ENCODE data around the gene UMAD1.

Gene UMAD1

DNA sequence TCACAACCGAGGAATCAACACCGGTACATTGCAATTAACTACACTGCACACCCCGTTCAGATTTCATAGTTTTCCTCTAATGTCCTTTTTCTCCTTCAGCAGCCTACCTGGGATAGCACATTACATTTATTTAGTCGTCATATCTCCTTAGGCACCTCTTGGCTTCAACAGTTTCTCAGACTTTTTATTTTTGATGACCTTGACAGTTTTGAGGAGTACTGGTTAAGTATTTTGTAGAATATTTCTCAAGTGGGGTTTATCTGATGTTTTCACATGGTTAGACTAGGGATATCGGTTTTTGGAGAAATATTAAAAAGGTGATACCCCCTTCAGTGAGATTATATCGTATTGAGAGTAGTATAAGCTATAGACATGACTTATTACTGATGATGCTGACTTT is 241.0 kb downstream of the UMAD1 start:
- FAIRE-seq (peak; percentile 74), DNase-seq (ENCODE audit: low spot score) (no peak)

DNA sequence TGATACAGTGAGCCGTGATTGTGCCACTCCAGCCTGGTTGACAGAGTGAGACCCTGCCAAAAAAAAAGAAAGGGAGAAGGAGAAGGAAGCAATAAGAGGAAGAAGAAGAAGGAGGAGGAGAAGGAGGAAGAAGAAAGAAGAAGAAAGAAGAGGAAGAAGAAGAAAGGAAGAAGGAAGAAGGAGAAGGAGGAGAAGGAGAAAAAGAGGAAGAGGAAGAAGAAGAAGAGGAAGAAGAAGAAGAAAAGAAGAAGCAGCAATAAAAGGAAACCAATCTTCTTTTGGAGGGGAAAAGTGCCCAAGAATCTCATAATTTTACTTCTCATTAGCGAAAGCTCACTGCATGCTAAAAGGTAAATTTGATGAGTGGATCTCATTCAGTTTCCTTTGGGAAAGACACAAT is 242.3 kb downstream of the UMAD1 start:
- DNase-seq (ENCODE audit: low spot score): no peak

DNA sequence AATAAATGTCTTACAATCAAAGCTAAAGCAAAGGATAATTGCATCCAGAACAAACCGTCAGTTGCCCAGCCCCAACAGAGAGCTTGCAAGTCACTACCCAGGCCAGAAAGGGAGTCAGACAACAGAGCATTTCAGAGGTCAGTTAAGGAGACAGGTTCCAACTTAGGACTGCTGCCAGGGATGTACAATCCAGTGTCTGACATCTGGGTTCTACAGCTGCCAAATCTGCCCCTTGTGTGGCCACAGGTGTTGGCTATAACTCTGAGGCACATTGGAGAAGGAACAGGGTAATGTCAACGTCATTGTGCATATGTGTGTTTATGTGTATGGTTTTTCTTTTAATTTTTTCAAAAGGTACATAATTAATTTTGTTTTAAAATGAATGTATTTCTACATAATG is 242.8 kb downstream of the UMAD1 start:
- FAIRE-seq (no peak), DNase-seq (ENCODE audit: low spot score) (no peak)

More for the DNA sequence above, 242.3 kb downstream of the UMAD1 start:
- FAIRE-seq: no peak

DNA sequence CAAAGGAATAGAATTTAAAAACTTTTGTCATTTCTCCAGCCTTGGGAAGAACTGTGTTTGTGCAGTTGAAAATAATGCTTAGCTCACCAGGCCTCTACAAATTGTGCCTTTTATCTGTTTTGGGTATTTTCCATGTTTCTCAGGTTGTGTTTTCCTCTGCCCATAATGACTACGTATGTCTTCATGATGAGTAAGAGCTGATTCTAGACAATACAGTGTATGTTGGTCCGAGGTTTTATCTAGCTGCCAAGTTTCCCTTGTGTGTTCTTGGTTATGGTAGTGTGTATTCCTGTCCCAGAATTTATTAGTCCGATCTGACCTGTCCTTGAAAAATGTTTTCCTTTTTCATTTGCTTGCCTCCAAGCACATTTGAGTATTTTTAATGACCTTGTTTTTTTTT is 244.3 kb downstream of the UMAD1 start:
- DNase-seq (ENCODE audit: low spot score) (no peak), FAIRE-seq (no peak)

DNA sequence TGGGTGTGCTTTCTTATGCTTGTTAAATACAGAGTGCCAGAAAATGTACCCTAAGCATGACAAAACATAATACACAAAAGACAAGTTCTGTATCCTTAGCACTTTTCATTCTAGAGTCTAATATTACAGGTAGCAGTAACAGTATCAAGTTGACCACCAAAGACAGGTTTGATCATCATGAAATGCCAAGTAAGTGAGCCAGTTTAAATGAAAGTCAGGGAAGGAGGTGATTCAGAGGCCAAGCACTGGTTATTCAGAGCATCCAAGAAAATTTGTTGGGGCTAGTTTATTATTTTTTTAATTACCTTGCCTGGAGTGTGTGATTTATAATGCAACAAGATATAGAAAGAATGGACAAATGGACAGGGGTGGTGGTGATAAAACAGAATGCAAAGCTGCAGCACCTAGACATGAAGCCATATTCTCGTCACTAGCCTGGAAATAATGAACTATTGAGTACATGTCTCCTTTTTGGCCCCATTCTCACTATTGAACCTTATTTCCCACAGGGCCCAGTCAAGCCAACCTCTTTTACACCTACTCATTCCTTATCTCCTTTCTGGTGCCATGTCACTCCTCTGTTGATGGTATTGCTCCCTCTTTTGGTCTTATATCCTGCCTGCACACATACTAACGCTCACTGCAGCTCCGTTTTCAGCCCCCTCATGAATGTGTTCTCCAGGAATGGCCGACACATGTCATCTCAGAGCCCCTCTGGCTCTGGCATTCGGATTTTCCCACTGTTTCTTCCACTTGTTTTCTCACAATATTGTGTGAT is 249.4 kb downstream of the UMAD1 start:
- FAIRE-seq: no peak

DNA sequence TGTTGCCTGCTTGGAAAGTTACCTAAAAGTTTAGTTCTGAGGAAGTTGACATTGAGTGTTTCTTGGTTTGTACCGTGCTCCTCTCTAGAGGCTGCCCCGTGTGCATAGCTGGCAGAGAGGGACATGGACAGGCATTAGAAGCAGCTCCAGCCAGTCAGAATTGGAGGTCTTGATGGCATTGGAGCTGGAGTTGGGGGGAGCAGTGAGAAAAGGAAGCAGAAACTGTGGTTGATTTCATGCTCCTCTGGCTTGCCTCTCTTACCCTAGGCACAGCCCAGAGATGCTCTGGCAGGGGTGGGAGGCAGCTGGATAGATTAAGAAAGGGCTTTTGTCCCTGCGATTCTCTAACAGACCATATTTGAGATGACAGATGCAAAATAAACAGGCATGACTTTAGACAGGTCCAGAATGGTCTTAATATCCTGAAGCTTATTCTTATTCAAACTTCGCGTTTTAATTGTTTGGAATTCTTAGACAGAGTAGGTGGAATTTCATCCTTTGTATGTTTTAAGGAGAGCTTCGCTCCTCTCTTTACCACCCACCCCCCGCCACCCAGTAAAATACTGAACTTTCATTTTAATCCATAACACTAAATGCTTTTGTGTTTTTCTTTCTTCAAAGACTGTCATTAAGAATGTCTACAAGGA is 254.6 kb downstream of the UMAD1 start:
- DNase-seq (ENCODE audit: low spot score): no peak

More for the DNA sequence above, 249.4 kb downstream of the UMAD1 start:
- no peak for DNase-seq (ENCODE audit: low spot score)

DNA sequence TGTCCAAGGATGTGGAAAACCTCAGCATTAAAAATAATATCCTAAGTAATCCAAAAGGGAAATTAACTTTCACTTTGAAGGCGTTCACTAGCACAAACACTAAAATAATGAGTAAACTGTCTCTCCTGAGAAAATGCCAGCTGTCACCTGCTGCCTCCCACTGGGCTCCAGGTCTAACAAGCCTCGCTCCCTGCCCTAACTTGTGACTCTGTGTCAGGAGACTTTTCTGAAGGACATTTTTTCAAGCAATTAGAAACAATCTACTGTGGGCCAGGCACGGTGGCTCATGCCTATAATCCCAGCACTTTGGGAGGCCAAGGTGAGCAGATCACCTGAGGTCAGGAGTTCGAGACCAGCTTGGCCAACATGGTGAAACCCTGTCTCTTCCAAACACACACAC is 255.2 kb downstream of the UMAD1 start:
- DNase-seq (ENCODE audit: low spot score) (no peak), FAIRE-seq (no peak)

More for the DNA sequence above, 254.6 kb downstream of the UMAD1 start:
- FAIRE-seq: no peak

DNA sequence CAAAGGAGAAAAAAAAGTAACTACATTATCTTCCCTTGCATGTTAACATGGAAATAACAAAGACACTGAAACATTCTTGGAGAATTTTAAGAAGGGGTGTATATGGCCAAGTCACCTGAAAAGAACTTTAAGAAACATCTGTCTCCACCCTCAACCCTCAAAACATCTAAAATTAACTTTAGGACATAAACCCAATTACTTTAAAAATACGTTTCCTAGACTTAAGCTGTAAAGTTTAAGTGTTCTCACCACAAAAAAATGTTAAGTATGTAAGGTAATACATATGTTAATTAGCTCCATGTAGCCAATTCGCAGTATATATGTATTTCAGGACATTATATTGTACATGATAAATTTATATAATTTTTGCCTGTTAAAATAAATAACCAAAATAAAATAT is 257.0 kb downstream of the UMAD1 start:
- no peak for FAIRE-seq

DNA sequence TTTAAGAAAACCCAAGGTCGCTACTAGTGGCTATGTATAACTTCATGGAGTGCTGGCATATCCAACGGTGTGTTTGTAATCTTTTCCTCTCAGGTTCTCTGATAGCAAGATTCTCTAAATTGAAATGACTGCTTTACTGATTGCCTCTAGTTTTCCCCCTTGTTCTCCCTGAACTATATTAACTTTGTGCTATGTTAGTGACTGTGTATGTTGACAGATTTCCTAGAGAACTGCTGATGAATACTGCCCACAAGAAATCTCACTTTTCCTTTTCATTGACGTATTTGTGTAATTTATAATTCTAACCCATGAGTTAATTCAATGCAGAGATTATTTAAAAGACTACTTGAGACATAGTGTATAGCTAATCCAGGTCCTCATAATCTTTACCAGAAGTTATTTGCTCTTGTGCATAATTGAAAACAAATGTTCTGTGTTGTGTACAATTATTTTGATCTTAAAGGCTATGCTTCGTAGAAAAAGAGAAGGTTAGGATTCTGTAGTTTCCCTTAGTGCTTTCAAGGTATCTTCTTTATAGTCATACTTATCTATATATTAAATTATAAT is 257.5 kb downstream of the UMAD1 start:
- no peak for DNase-seq (ENCODE audit: low spot score)
- FAIRE-seq: no peak

More for the DNA sequence above, 257.0 kb downstream of the UMAD1 start:
- no peak for DNase-seq (ENCODE audit: low spot score)

DNA sequence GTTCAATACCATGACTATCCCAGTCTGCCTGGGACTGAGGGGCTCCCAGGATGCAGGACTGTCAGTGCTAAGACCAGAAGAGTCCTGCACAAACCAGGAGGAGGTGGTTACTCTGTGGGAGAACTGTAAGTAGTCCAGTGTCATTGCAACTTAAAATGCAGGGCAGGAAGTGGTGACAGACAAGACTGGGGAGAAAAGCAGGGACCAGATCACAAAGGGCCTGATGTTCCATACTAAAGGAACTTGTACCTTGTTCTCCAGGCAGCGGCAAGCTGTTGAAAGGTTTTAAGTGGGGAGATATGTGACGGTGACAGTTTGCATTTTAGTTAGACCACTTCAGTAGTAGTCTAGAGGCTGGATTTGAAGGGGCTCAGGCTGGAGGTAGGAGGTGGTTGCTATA is 262.3 kb downstream of the UMAD1 start:
- peak; percentile 87 for FAIRE-seq
- no peak for DNase-seq (ENCODE audit: low spot score)

DNA sequence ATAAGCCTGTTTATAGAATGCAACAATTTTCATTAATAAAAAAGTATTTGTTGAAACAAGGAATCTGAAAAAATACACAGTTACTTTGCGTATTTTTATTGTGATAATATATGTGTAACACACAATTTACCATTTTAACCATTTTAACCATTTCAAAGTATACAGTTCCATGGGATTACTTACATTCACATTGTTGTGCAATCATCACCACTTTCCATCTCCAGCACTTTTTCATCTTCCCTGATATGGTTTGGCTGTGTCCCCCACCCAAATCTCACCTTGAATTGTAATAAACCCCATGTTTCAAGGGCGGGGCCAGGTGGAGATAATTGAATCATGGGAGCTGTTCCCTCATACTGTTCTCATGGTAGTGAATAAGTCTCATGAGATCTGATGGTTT is 266.8 kb downstream of the UMAD1 start:
- DNase-seq (ENCODE audit: low spot score) (no peak), FAIRE-seq (no peak)

DNA sequence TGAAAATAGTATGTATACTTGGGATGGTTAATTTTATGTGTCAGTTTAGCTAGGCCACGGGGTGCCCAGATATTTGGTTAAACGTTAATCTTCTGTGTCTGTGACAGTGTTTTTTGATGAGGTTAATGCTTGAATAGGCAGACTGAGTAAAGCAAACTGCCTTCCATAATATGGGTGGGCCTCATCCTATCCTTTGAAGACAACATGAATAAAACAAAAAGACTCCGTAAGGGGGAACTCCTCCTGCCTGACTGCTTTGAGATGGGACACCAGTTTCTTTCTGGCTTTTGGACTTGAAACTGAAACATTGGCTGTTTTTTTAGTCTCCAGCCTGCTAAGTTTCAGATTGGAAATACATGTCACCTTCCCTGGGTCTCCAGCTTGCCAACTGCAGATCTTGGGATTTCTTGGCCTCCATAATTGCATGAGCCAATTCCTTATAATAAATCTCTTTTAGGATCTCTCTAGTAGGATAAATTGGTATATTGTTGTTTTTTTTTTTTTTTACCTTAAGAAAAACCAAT is 268.1 kb downstream of the UMAD1 start:
- DNase-seq (ENCODE audit: low spot score): no peak
- FAIRE-seq: no peak

DNA sequence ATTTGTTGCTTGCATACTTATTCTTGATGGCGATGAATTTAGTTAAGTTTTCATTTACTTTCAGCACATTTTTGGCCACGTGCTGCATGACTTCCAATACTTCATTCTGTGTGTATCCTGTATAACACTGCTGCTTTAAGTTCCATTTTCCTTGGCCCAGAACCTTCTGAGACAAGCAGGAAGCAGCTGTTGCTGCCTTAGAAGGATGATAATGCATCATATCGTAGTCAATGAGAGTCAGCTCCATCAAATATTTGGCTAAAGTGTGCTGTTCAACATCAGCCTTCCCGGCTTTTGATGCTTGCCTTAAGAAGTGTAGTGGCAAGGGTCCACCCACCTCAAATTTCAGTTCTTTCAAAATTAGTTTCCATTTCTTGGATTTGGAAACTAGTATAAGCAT is 268.8 kb downstream of the UMAD1 start:
- DNase-seq (ENCODE audit: low spot score) (no peak), FAIRE-seq (no peak)

DNA sequence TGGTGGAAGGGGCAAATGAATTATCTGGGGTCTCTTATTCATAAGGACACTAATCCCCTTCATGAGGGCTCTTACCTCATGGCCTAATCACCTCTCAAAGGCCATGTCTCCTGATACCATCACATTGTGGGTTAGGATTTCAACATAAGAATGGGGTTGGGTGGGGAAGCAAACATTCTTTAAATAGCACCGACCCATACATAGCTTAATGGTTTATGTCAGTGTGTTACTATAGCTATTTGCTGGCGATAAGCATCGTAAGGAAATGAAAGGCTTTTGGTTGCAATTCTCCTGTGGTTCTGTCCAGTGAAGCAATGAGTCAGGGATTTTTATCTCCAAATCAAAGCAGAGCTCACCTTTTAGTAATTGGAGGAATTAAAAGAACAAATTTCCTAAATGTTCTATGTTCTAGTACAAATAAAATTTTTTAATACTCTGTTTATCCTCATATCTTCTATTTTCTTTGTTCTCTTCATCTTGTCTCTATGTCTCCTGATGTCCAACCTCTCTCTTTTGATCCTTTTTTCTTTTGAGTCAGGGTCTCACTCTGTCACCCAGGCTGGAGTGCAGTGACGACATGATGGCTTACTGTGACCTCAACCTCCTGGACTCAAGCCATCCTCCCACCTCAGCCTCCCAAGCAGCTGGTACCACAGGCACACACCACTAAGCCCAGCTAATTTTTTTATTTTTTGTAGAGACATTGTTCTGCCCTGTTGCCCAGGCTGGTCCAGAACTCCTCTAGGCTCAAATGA is 271.0 kb downstream of the UMAD1 start:
- DNase-seq (ENCODE audit: low spot score) (peak; percentile 45), FAIRE-seq (peak; percentile 27)

DNA sequence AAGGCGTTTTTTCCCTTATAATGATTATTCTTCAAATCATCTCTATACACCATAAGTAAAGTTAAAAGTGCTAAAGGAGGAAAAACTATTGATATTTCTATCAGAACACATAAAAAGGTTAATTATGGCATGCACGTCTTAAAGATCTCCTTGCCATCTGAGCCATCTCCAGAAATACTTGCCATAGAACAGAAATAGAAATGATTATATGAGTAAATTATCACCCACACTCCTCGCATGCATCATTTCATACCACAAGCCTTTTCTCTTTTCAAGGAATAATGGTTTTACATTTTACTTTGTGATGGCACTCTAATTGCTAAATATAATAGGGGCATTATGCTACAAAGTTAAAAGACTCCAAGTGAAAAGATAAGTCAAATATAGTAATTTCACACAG is 272.4 kb downstream of the UMAD1 start:
- DNase-seq (ENCODE audit: low spot score): no peak
- no peak for FAIRE-seq

DNA sequence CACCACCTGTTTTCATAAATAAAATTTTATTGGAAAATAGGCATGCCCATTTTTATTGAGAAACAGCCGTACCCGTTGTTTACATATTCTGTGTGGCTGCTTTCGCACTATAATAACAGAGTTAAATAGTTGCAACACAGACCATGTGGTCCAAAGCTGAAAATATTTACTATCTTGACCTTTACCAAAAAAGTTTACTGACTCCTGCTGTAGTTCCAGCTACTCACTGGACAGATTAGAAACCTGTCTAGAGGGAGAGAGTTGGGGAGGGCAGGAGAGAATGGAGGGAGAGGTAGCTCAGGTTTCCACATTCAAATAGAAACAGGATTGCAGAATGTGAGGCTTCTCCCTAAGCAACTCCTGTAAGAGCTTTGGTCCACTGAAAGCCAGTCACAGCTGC is 273.0 kb downstream of the UMAD1 start:
- FAIRE-seq: no peak
- no peak for DNase-seq (ENCODE audit: low spot score)

DNA sequence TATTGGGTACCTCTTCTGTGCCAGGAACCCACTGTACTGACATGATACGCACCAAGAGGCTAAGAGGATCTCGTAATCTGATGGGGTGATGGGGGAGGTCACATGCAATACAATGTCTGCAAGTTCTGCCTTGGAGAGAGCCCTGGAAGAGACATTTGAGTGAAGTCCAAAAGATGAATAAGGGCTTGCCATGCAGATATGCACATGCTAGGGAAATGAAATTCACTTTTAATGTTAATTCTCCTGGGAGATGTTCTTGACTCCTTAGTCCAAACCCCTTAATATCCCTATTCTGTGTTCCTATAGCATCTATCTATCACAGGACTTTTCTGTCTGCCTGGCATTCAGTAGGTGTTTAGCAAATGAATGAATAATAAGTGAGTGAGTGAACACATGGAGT is 274.0 kb downstream of the UMAD1 start:
- FAIRE-seq (no peak), DNase-seq (ENCODE audit: low spot score) (no peak)

DNA sequence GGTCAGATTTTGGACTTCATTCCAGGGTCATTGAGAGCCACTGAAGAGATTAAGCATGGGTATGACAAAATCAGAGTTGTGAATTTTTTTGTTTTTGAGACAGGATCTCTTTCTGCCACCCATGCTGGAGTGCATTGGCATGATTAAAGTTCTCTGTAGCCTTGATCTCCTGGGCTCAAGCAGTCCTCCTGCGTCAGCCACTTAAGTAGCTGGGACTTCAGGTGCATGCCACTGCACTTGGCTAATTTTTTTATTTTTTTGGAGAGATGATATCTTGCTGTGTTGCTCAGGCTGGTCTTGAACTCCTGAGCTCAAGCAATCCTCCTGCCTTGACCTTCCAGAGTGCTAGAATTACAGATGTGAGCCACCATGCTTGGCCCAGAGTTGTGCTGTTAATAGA is 275.5 kb downstream of the UMAD1 start:
- no peak for FAIRE-seq

DNA sequence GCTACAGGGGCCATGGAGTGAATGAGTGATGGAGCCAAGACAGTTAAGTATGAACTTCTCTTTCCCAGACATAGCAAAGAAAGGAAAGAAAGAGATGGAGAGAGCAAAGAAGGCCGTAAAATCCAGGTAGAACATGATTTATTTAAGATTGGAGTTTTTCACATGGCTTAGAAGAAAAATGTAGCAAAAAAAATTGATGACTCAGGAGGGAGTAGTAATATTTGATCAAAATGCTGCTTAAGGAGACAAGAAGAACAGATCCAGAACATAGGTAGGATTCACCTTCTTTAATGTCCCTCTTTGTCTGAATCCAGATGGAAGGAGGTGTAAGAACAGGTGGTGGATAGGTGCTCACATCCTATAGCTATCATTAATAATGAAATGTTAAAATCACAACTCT is 277.0 kb downstream of the UMAD1 start:
- FAIRE-seq (no peak), DNase-seq (ENCODE audit: low spot score) (no peak)

More for the DNA sequence above, 275.5 kb downstream of the UMAD1 start:
- no peak for DNase-seq (ENCODE audit: low spot score)

DNA sequence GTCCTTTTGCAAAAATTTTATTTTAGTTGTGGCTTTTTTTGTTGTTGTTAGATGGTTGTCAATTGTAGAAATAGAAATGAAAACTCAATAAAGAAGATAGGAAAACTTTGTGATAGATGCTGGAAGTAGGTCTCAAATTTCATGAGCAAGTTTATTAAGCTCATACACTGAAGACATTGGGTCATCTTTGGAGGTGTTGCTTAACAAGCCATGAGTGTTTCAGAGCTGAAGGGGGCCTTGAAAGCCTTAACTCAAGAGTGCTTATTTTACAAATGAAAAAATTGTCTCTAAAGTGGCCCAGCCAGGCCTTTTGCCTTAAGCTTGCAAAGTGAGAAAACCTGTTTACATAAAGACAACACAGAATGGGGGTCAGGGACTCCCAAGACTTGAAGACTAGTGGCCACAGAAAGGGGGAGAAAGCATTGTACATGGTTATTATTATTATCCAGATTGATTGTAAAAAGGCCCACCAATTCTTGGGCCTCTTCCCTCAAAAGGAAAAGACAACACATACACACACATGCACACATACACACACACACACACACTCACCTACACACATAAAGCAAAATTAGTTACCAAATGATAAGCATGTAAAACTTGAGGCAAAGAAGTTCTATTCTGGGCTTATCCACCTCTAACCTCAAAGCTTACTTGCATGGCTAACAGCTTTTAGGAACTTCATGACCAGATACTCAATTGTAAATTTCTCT is 278.3 kb downstream of the UMAD1 start:
- FAIRE-seq: peak; percentile 35
- no peak for DNase-seq (ENCODE audit: low spot score)

DNA sequence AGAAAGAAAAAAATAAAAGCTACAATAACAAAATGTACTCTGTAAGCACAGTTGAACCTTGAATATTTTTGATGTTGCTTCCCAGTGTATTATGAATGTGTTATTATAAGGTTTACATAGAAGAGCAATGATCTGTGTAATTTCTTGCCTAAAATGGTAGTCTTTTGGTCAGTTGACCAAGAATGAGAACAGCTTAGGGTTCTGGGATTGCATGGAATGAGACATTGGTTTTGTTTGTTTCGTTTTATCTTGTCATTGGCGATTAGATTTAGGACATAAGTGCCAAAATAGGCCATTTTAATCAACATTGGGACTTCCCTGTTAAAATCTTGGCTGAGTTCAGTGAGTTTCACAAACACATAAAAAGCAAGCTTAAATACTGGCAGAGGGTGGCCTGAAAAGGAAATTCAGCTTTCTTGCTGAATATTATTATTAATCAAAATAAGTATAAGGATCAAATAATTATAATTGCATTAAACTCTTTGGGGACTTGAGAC is 278.9 kb downstream of the UMAD1 start:
- DNase-seq (ENCODE audit: low spot score) (no peak), FAIRE-seq (no peak)
